GM13977 (cell line): Measurements from ENCODE around the gene GOT1.

Experiments used
- DNase-seq: peaks from one replicate; pipeline ENCODE4 v3.0.0; 2012; ENCODE audit warnings: low spot score
- CTCF ChIP-seq: IDR thresholded peaks from 2 replicates; pipeline ENCODE4 v1.5.1; 2012; ENCODE audit warnings: mild to moderate bottlenecking, control low read depth; ENCODE audit not compliant: insufficient read depth; ENCODE audit errors: extremely low read depth, missing control alignments
- in situ Hi-C: fragments of 300-500 bp; cut with MboI; formaldehyde crosslinking; loops from one replicate; pipeline ENCODE4 v1.12.0; 2022; ENCODE audit warnings: low sequenced_read_pairs, low pct_unique_long_range_greater_than_20kb, mixed read lengths, inconsistent platforms; ENCODE audit not compliant: unreplicated experiment

The GOT1 gene

GRCh38 chr10:99389729-99390480 is 40.5 kb downstream of the GOT1 start:
- in situ Hi-C loops = no loop called here
- DNase-seq = no peak

GRCh38 chr10:99387541-99387940 is 42.9 kb downstream of the GOT1 start:
- no peak for TF ChIP-seq CTCF

More at GRCh38 chr10:99389729-99390480, 40.5 kb downstream of the GOT1 start:
- TF ChIP-seq CTCF = no peak

GRCh38 chr10:99387071-99387470 is 43.4 kb downstream of the GOT1 start:
- in situ Hi-C loops = no loop called here
- DNase-seq = no peak
- no peak for TF ChIP-seq CTCF

More at GRCh38 chr10:99387541-99387940, 42.9 kb downstream of the GOT1 start:
- DNase-seq = no peak
- in situ Hi-C loops = no loop called here

- DNase-seq = no peak
- in situ Hi-C loops = no loop called here
- no peak for TF ChIP-seq CTCF
These were observed 48.2 kb downstream of the GOT1 start for GRCh38 chr10:99382176-99382575.

GRCh38 chr10:99375426-99375825 is 55.0 kb downstream of the GOT1 start:
- no peak for TF ChIP-seq CTCF
- no peak for DNase-seq
- in situ Hi-C loops = no loop called here

GRCh38 chr10:99374972-99375371 is 55.5 kb downstream of the GOT1 start:
- TF ChIP-seq CTCF = no peak
- DNase-seq = no peak
- in situ Hi-C loops = no loop called here
